Measurements from ENCODE around the gene OR52K1. TPM values are rescaled to one million over a fixed set of nuclear protein-coding genes. Genes with fewer than 3 reads are reported as not detected.

OR52K1 gene
- total RNA-seq, 2 experiments from 2014 or later: not detected

GRCh38 chr11:4448995-4449394 lies 33.5 kb upstream of the OR52K1 start, which contains the start of gene OR52K2:
Gene OR52K2, plus strand, starts transcription at chr11:4449295. Its CDS starts 45 bp downstream, at chr11:4449340.
- ATAC-seq (no peak), DNase-seq (no peak)
- Mint-ChIP-seq H3K27me3 (peaks cover 3% of the 10 kb centered on the region), H3K27ac (no peak within 1 kb of the TSS), H3K9me3 (peaks cover under 1% of the 10 kb centered on the region), H3K4me3 (no peak within 1 kb of the TSS), H3K36me3 (ENCODE audit: low read depth) (no peaks in the 10 kb centered on the region), H3K4me1 (ENCODE audit: low read depth) (no peaks in the 10 kb centered on the region)
- no peak for TF ChIP-seq CTCF (IDR thresholded peaks at IDR 0.05)
- CTCF ChIA-PET: no interaction called here
- POLR2A ChIA-PET: no interaction called here
- intact Hi-C loops (cut with micrococcal nuclease): no loop called here

GRCh38 chr11:4453118-4453517 lies 29.3 kb upstream of the OR52K1 start:
- peaks cover 3% of the 10 kb centered on the region for H3K27me3 Mint-ChIP-seq
- no peak overlapping the region for H3K27ac Mint-ChIP-seq
- POLR2A ChIA-PET: no interaction called here
- no peak overlapping the region for H3K4me3 Mint-ChIP-seq
- H3K9me3 Mint-ChIP-seq: peaks cover 8% of the 10 kb centered on the region
- TF ChIP-seq CTCF (IDR thresholded peaks at IDR 0.05): no peak
- intact Hi-C loops (cut with micrococcal nuclease): no loop called here
- ATAC-seq (no peak), DNase-seq (no peak)
- CTCF ChIA-PET: no interaction called here
- no peaks in the 10 kb centered on the region for H3K36me3 Mint-ChIP-seq (ENCODE audit: low read depth)
- no peaks in the 10 kb centered on the region for H3K4me1 Mint-ChIP-seq (ENCODE audit: low read depth)

- DNase-seq: no peak
- Mint-ChIP-seq H3K9me3 (peaks cover 8% of the 10 kb centered on the region), H3K36me3 (ENCODE audit: low read depth) (no peaks in the 10 kb centered on the region), H3K4me3 (no peak overlapping the region), H3K27me3 (peaks cover 4% of the 10 kb centered on the region), H3K4me1 (ENCODE audit: low read depth) (no peaks in the 10 kb centered on the region), H3K27ac (no peak overlapping the region)
- TF ChIP-seq CTCF (IDR thresholded peaks at IDR 0.05): no peak
- intact Hi-C loops (cut with micrococcal nuclease): no loop called here
- POLR2A ChIA-PET: no interaction called here
- CTCF ChIA-PET: no interaction called here
- no peak for ATAC-seq
Observed at GRCh38 chr11:4454021-4454420, 28.4 kb upstream of the OR52K1 start.

- H3K36me3 Mint-ChIP-seq (ENCODE audit: low read depth): no peaks in the 10 kb centered on the region
Observed at GRCh38 chr11:4455419-4455818, 27.0 kb upstream of the OR52K1 start.

GRCh38 chr11:4459500-4459899 lies 22.9 kb upstream of the OR52K1 start:
- no peak for ATAC-seq
- Mint-ChIP-seq H3K4me1 (ENCODE audit: low read depth) (no peaks in the 10 kb centered on the region), H3K9me3 (peaks cover 7% of the 10 kb centered on the region), H3K36me3 (ENCODE audit: low read depth) (no peaks in the 10 kb centered on the region), H3K27ac (no peak overlapping the region), H3K27me3 (peaks cover 9% of the 10 kb centered on the region), H3K4me3 (no peak overlapping the region)
- ChIA-PET POLR2A (no interaction called here), CTCF (no interaction called here)
- DNase-seq: no peak
- intact Hi-C loops (cut with micrococcal nuclease): no loop called here
- TF ChIP-seq CTCF (IDR thresholded peaks at IDR 0.05): no peak

More at GRCh38 chr11:4455419-4455818, 27.0 kb upstream of the OR52K1 start:
- TF ChIP-seq CTCF (IDR thresholded peaks at IDR 0.05): no peak
- intact Hi-C loops (cut with micrococcal nuclease): no loop called here
- Mint-ChIP-seq H3K4me1 (ENCODE audit: low read depth) (no peaks in the 10 kb centered on the region), H3K4me3 (no peak overlapping the region), H3K27ac (no peak overlapping the region), H3K27me3 (peaks cover 4% of the 10 kb centered on the region), H3K9me3 (peaks cover 8% of the 10 kb centered on the region)
- DNase-seq (no peak), ATAC-seq (no peak)
- CTCF ChIA-PET: no interaction called here
- POLR2A ChIA-PET: no interaction called here
